ENCODE measurements around the gene SLC38A6.

SLC38A6 gene

DNA sequence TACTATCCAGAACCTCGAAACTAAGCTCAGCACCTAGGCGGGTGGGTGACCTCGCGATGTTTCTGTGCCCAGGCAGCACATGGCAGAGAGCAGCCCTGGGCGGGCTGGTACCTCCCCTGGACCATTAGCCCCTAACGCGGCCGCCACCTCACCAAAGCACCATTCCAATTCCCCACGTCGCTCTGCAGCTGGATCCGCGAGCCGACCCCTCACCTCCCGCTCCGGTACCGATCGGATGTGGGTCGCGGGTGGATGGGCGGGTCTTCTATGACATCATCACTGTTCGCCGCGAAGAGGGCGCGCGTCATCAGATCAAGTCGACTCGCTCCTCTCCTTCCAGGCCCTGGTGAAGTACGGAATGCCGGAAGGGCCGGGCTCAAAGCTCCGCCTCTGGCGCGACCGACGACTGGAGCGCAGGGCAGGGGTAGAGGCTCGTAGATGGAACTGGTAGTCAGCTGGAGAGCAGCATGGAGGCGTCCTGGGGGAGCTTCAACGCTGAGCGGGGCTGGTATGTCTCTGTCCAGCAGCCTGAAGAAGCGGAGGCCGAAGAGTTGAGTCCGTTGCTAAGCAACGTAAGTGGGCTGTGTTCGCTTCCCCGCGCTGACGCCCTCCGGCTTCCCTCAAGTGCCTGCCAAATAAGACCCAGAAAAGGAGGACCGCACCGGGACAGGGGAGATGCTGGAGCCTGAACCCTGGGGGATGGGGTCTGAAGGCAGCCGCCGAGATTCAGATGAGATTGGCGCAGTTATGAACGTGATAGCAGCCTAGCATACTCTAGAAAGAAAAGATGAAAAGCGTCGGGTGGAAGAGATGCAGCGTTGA is at the start of gene SLC38A6, which contains the start of gene TRMT5:
SLC38A6 (plus strand) TSS at position 435 of the 822 bp plus-strand sequence; CDS start at position 468, 33 bp downstream.
TRMT5 (minus strand) TSS at position 269 of the 822 bp plus-strand sequence; CDS start at position 163, 106 bp downstream.
- peak; percentile 94 for DNase-seq

DNA sequence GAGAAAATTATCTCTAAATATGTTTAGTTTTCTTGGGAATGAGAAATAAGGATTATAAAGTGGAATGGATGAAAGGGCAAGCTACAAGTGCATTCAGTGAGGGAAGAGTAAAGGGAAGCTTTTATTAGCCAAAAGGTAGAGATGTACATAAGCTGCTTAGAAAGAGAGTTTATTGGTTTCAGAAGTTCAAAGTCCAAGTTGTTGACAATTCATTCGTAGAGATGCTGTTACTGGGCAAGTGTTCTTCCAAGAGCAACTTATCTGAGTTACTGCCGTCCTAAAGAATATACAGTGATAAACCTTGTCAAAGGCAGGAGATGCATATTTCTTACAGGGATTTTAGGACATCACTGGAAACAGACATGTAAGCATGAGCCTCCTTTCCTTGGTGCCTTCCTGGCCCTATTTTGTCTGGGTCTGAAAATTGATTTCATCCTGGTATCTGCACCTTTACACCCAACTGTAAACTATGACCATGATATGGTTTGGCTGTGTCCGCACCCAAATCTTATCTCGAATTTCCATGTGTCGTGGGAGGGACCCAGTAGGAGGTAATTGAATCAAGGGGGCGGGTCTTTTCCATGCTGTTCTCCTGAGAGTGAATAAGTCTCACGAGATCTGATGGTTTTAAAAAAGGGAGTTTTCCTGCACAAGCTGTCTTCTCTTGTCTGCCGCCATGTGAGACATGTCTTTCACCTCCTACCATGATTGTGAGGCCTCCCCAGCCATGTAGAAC is 47.0 kb upstream of the SLC38A6 start:
- DNase-seq = no peak

DNA sequence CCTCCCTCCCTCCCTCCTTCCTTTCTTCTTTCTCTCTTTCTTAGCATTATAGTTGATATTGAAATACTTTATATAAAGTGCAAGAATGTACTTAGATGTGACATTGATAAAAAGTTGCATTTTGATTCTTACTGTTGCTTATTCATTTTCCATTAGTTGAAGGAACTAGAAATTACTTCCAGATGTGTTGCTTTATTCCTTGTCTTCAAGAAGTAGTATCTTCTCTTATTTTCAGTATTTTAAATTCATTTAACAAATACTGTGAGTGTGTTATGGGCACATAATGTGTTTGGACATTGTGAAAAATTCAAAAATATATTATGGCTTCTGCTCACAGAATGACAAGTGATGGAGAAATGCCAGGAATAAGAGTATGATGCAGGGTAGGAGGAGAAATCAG is 45.7 kb upstream of the SLC38A6 start:
- no peak for DNase-seq

DNA sequence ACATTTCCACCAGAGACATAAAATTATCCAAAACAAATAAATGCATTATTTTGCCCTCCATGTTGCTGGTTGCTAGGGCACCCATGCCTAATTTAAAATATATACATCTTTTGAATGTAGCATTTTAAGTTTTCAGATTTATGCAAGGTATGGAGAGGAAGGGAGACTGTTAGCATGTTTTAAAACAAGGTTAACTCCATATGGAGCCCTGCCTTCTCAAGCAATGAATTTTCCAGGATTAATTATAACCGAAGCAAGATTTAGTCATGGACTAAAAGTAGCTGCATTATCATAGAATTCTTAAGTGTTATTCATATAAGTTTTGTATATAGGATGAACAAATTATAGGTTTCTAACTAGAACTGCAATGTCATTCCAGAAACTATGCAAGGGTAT is 37.4 kb upstream of the SLC38A6 start:
- no peak for DNase-seq

DNA sequence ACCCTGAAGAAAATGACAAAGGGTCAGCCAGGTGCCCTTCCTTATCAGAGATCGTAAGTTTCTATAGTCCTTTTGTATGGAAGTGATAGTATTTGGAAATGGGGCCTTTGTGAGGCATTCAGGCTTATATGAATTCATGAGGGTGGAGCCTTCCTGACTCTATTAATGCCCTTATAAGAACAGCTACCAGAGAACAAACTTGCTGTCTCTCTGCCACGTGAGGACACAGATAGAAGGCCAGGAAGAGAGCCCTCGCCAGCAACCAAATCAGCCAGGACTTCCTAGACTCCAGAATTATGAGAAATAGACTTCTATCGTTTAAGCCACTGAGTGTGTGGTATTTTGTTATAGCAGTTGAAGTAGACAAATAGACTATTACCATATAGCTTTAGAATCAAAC is 36.8 kb upstream of the SLC38A6 start:
- no peak for DNase-seq

DNA sequence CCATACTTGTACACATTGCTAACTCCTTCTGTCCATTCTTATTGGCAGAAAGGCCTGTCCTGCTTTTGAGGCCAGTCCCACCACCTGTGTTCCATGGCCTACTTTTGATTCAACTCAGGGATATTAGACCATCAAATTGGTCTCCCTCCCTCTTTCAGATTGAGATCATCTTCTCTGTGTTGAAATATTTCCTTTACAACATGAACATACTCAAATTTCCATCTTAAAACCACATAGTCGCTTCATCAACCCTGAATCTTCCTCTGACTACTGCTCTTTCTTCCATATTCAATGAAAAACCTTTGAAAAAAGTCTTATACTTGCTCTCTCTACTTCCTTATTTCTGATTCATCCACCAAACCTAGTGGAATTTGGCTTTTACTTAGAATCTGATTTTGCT is 35.1 kb upstream of the SLC38A6 start:
- DNase-seq = peak; percentile 53

DNA sequence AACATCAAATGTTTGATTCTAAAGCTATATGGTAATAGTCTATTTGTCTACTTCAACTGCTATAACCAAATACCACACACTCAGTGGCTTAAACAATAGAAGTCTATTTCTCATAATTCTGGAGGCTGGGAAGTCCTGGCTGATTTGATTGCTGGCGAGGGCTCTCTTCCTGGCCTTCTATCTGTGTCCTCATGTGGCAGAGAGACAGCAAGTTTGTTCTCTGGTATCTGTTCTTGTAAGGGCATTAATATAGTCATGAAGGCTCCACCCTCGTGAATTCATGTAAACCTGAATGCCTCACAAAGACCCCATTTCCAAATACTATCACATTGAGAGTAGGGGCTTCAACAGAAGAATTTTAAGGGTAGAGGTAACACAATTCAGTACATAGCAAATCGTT is 34.3 kb upstream of the SLC38A6 start:
- no peak for DNase-seq

DNA sequence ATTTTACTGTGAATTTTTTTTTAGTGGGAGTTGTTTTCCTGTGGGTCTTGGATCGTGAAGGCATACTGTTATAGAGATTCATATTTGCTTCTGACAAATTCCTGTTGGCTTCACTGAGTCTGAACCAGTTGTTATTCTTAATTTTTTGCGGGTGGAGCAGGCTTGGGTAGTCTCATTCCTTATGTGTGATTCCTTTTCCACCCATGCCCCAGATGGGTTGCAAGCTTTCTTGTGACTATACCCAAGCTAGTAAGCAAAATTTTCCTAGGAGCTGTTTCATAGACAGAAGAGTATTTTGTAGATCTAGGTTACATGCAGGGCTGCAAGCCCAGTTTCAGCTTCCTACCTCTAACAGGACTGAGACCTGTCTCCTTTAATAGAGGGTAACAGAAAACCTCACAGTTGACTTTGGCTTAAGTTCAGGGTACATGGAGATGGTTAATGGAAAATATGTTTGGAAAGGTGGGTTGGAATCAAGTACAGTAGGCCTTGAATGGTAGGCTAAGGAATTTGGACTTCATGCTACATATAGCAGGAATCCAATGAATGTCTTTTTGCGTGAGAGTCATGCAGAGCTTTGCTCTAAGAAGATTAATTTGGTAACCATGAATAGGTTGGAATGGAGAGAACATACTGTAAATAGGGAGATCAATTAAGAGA is 29.1 kb upstream of the SLC38A6 start:
- no peak for DNase-seq

DNA sequence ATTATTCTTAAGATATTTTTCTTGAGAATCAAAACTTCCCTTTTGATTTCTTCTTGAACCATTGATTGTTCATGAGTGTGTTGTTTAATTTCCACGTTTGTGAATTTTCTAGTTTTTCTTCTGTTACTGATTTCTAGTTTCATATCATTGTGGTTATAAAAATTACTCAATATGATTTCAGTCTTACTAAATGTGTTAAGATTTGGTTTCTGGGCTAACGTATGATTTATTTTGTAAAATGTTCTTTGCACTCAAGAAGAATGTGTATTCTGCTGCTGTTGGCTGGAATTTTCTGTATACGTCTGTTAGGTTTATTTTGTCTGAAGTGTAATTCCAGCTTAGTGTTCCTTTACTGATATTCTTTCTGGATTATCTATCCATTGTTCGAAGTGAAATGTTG is 24.8 kb upstream of the SLC38A6 start:
- peak; percentile 42 for DNase-seq

DNA sequence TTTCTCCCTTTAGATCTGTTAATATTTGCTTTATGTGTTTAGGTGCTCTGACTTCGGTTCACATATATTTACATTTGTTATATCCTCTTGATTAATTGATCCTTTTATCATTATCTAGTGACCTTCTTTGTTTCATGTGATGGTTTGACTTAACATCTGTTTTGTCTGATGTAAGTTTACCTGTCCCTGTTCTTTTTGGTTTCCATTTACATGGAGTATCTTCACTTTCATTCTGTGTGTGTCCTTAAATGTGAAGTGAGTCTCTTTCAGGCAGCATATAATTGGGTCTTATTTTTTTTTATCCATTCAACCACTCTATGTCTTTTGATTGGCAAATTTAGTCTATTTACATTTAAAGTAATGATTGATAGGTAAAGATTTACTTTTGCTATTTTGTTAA is 24.4 kb upstream of the SLC38A6 start:
- DNase-seq = peak; percentile 18

DNA sequence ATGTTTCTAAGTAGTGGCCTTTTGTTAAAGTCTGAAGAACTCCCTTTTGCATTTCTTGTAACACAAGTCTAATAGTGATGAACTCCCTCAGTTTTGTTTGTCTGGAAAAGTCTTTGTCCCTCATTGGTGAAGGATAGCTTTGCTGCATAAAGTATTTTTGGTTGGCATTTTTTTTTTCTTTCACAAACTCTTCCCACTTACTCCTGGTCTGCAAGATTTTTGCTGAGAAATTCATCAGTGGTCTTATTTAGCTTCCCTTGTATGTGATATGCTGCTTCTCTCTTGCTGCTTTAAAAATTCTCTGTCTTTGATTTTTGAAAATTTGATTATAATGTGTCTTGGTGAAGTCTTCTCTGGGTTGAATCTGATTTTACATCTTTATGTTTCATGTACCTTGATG is 22.9 kb upstream of the SLC38A6 start:
- DNase-seq = no peak

DNA sequence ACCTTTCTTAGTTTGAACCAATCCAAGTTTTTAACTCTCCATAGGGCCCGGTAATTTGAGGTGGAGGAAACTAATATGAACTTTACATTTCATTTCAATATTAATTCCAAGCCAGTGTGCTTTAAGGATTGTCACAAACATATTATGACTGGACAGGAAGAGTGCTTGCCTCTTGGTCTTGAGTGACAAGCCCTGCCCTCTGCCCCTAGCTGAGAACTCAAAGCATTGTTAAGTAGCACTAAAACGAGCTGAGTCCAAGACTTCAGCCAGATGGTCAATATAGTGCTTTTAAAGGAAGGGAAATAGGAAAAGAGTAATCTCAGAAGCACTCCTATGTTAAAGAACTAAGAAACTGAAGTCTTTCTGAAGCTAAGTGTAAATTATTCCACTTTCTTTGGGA is 17.3 kb upstream of the SLC38A6 start:
- DNase-seq = no peak

DNA sequence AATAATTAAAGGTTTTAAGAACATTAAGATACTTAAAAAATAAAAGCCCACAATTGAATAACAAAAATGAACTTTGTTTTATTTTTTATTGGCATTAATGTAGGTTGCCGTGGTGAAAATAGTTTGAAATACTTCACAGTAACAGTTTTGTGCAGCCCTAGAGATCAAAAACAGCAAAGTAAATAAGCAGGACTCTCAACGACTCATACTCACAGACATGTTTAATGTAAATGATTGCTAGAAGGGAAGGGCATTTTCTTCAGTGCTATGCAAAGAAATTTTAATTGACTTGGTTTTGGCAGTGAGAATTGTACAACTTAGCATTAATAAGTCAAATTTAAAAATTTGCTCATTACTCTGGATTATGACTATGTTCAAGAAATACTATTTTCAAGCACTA is 16.1 kb upstream of the SLC38A6 start:
- DNase-seq = no peak

DNA sequence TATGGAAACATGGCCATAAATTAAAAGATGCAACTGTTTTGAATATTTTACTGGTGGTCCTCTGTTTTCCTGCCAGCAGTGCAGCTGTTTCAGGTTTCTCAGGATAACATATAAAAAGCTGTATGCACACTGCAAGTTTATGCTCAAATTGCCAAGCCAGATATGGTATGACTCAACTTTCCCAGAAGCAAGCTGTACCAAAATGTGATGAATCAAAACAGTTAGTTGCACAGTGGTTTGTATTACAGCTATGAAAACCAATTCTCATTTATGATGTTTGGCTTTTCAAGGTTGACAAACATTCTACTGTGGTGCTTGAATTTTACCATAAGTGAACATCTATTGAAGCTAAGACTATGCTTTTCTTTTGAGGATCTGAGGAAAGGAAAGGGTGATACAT is 15.6 kb upstream of the SLC38A6 start:
- peak; percentile 72 for DNase-seq

DNA sequence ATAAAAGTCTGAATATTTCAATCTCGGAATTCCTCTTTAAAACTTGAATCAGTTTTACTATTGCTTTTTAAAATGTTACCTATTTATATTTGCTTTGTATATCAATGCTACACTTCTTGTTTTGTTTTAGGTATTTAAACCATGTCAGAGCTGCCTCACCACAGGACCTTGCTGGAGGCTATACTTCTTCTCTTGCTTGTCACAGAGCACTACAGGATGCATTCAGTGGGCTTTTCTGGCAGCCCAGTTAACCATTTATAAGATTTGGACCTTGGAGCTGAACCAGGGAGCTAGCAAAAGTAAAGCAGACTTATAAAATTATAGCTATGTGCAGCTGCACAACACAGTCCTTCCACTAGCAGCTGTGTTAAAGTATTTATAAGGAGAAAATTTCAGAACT is 12.9 kb upstream of the SLC38A6 start:
- no peak for DNase-seq

DNA sequence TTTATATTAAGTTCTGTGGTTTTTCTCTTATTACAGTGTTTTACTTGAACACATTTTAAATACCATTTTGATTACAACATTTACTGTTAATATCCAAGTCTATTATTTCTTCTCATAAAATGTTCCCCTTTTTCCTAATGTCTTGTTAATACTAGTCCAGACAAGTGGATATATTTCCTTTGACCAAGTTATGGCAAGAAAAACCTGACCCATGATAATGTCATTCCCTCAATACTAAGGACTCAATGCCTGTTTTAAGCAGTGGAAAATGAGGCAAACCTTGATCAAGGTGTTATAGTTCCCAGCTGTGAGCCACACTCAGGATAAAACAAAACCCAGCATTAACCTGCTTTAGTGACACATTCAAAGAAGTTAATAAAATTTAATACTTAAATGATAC is 12.4 kb upstream of the SLC38A6 start:
- DNase-seq = no peak

DNA sequence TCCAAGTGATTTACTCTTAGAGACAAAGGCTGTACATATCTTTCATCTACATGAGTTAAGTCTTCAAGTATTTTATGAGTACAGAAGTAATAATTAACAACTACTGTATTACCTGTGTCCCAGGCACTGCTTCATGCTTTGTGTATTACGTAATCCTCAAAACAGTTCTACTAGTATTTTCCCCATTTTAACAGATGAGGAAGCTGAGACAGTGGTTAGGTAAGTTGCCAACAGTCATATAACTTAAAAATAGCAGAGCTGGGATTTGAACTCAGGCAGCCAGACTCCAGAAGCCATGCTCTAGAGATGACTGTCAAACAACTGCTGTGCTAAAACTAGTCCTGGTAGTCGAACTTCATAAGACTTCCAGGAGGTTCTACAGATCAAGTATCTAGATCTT is 10.9 kb upstream of the SLC38A6 start:
- no peak for DNase-seq

DNA sequence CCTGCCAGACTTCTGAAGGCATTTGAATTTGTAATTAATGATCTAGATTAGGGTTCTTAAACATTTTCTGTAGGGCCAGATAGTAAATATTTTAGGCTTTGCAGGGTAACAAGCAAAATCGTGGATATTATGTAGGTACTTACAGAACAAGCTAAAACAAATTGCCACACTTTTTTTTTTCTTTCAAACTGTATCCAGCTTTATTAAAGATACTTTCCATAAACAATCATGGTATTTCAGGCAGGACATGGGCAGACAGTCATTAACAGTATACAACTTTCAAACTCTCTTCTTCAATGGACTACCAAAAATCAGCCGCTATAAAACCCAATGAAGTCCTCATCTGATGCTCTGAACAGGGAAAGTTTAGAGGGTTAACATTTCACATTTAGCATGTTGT is 9.8 kb upstream of the SLC38A6 start:
- DNase-seq = no peak

DNA sequence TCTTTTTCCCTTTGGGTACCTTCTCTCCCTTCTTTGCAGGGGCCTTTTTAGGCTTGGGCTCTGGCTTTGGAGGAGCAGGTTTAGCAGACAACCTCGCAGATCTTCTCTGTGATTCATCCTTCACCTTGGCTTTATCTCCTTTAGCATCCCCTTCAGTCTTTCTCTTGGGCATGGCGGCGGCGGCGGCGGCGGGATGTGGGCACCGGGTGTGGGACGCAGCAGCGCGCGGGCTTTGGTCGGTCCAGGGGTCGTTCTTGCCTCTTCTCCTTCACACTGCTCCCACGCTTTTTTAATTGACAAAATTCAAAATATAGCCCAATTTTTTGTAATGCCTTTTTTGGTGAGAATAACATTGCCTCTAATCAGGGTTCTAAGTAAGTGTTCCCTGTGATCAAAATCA is 8.8 kb upstream of the SLC38A6 start:
- no peak for DNase-seq

DNA sequence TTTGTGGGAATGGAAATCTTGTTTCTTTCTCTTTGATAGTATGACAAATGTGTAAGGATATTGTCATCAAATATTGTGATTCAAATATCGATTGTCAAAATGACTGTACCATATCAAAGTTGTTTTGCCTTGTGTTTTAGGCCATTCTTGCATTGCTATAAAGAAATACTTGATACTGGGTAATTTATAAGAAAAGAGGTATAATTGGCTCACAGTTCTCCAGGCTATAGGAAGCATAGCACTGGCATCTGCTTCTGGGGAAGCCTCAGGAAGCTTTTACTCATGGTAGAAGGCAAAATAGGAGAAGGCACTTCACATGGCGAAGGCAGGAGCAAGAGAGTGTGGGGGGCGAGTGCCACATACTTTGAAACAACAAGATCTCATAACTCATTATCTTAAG is 8.0 kb upstream of the SLC38A6 start:
- no peak for DNase-seq

DNA sequence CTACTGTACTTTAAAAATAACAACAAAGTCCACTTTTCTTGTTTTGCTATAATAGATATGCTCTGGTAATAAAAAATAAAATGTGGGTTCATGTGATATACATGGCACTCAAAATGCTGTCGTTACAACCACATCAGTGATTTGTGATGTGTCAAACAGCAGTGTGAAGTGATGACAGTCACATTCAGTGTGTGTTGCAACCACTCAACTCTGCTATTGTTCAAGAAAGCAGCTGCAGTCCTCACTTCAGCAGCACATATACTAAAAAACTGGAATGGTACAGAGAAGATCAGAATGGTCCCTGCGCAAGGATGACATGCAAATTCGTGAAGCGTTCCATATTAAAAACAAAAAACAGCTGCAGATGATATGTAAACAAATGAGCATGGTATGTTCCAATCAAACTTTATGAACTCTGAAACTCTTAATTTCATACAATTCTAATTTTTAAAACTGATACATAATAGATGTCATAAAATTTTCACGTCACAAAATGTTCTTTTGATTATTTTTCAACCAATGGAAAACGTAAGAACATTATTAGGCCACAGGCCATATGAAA is 6.9 kb upstream of the SLC38A6 start:
- no peak for DNase-seq

DNA sequence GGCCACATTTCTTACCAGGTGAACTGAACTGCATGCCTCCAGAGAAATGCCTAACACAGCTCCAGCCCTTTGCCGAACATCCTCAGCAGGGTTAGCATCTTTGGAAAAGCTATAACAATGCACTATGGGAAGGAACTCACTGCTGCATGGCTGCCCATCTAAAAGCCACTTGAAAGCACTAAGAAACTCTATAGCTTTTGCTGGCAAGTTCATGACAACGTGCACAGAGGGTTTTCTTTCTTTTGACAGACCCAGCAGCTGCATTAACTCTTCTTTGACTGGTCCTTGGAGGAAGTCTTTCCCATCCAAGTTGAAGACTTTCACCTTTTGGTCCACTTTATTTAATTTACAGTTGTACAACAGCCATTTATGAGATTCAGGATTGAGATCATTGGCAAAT is 5.5 kb upstream of the SLC38A6 start:
- no peak for DNase-seq

DNA sequence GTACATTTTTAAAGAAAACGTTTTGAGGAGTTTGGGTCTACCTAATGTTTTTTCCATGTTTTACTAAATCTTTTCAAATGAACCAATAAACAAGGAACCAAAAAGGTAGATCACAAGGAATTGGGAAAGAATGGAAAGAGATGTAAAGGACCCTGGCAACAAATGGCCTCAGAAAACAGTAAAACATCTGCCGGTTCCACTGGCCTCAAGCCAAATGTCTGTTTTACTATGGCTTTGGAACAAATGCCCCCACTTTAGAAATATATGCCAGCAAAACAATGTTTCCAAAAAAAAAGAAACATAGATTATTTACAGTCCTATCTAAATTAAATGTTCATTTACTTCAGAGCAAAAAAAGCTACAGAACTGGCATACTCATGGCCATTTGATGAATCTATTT is 3.2 kb upstream of the SLC38A6 start:
- DNase-seq = no peak

Data from activated CD4-positive, alpha-beta T cell treated with anti-CD3 and anti-CD28 coated beads, Interleukin-2, Interleukin-6, amounts not matched to agents 100 ng/mL and 50 ng/mL, durations not matched to agents 16 hours and 8 hours (primary cell).